CD4-positive, alpha-beta T cell treated with Interferon gamma for 1 hour (primary cell): ENCODE results near the gene KIAA1217.
"Not testable (repeated sequence)": the region's sequence is repeated elsewhere in the genome, so short reads cannot be mapped to it uniquely, and the experiment has no call there.

Experiments used
- DNase-seq: peaks from one replicate; pipeline ENCODE4 v3.0.0-alpha.2; 2020

KIAA1217 gene

DNA sequence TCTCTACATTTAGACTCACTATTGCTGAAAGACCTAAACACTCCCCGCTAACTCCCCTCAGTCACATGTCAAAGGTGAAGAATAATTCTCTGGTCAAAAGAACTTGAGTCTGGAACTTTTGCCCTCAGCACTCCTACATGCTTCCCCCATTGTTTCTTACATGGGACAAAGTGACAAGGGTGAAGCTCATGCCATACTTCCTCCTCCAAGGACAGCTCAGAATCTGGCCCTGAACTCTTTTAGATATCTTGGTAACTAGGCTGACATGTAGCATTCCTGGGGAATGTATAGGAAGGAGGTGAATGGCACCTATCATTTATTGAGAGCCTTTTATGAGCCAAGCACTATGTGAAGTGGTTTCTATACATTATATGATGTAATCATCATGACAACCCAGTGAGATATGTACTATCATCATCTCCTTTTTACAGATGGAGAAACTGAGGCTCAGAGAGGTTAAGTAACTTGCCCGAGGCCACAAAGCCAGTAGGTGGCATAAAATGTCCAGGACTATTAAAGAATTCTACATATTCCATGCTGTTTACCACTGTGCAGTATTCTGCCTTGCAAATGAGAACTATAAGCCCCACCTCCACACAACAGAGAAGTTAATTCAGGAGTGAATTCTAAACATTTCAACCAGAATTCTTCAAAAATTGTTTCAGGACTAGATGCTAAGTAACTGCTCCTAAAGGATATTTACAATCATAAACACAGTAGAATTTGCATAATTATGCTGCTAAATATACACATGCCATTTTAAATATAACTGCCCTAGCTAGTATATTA lies 268.2 kb downstream of the KIAA1217 start:
- DNase-seq, result no peak

DNA sequence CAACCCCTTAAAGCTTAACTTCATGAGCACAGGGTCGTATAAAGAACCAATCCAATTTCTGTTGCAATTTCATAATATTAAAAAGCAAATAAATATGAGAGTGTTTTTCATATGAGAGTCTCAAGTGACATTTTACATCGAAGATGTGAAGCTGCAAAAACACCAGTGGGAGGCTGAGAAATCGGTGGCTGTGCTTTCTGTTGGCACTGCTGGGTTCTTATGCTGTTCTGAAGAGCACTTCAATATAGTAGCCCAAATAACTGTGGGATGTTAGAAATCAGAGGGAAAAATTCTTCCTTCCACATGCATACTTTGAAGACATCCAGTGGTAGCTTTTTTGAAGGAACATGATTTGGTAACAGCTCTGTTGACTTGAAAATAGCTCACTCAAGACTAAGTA lies 269.0 kb downstream of the KIAA1217 start:
- DNase-seq, result no peak

DNA sequence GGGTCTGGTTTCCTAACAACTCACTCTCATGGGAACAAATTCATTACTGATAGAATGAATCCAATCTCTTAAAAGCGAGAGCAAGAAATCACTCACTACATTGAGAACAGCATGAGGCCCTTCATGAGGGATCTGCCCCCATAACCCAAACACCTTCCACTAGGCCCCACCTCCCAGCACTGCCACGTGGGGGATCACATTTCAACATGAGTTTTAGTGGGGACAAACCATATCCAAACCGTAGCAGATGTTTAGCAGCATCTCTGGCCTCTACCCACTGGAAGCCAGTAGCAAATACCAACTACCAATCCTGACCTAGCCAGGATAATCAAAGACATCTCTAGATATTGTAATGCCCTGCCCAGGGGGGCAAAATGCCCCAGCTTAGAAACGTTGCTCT lies 270.9 kb downstream of the KIAA1217 start:
- no peak for DNase-seq

DNA sequence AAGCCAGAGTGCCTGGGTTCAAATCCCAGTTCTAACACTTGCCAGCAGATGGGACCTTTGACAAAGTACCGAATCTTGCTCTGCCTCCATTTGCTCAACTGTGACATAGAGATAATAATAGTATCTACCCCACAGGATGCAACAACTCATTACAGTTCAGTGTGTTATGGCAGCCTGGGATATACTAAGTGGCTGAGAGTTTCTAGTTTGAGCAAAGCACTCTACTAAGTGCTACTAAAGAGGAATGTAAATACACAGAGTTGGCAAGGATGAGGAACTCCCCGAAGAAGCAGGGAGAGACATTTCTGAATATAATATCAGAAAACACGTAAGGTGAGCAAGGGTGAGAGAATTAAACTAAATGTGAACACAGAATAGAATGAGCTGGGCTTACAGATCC lies 271.5 kb downstream of the KIAA1217 start:
- no peak for DNase-seq

DNA sequence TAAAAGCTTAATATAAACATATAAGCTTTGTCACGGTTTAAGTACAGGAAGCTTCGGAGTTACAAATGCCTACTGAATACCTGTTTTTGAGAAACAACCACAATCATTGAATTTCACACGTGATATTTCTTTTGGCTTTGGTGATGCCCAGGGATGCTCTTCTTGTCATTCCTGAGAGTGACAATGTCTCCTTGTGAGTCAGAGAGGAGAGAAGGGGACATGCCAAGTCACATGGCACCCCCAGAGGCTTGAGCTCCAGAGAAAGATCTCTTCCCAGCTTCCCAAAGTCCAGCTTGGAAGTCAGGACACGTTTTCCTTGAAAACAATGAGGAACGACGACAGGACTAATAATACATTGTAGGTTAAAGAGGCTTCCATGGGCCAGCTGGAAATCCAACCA lies 272.3 kb downstream of the KIAA1217 start:
- DNase-seq, result no peak

DNA sequence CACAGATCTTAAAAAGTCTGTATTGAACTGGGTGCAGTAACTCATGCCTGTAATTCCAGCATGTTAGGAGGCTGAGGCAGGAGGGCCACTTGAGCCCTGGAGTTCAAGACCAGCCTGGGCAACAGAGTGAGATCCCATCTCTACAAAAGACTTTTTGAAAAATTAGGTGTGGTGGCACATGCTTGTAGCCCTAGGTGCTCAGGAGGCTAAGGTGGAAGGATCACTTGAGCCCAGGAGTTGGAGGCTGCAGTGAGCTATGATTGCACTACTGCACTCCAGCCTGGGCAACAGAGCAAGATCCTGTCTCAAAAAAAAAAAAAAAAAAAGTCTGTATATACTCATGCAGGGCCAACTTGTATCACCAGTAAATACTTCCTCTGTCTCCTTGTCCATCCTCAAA lies 273.8 kb downstream of the KIAA1217 start:
- DNase-seq, result not testable (repeated sequence)

DNA sequence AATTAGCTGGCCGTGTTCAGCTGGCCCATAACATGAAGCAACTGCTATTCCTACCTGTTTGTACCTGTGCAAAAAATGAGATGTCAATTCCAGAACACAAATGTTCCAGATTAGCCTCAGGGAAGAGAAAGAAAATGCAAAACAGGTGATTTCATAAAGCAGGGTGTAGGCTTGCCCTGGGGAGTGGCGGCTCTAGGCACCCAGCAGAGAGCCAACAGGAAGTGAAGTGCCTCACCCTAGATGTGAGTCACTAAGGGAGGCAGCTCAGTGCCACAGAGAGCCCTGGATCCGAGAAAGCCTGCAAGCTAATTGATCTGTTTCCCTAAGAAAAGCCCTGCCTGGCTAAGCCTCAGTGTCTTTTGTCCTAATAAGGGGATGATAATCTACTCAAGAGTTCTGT lies 274.8 kb downstream of the KIAA1217 start:
- DNase-seq, result no peak

DNA sequence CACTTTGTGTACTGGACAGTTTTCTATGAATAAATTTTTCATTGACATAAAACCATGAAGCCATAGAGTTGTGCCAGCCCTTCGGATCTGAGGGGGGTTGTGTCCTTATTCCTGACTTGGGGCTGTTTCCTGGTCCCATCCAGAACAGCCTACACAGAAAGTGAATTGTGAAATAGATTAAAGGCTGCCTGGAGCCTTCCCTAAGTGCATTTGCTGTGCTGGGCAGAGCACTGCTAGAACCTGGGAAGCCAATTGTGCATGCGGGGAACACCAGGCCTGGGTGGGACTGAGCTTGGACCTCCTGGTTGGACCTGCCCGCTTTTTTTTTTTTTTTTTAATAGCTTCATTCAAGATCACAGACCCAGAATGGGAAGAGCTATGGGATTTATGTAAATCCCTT lies 275.8 kb downstream of the KIAA1217 start:
- no peak for DNase-seq

DNA sequence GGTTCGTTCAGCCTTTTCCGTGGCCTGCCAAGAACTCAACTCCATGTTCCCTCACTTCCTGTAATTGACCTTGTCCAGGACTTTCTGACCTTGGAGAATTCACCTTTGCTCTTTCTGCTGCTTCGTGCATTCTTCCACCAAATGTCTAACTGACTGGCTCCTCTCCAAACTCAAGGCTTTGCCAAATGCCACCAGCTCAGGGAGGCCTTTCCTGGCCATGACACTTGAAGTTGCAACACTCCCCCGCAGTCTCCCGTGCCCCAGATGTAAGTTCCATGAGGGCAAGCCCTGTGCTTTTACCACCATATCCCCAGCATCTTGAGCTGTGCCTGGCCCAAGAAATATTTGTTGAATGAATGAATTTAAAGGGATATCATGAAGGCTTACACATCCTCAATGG lies 276.4 kb downstream of the KIAA1217 start:
- no peak for DNase-seq

DNA sequence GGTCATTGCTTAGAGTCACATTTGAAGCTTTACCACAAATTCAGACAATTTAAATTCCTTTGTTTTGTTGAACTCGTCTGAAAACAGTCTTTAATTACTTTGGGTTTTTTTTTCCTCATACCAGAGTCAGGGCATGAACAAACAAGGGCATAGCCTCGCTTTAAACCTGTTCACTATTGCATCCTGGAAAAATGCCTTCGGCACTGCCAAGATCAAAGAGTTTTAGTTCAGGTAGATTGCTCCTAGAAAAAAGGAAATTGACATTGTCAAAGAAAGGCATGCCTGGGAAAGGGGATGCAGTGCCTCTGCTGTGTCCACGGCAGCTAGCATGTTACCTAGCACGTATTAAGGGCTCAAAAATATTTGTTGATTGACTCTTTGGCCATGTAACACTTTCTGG lies 279.7 kb downstream of the KIAA1217 start:
- DNase-seq, result no peak

DNA sequence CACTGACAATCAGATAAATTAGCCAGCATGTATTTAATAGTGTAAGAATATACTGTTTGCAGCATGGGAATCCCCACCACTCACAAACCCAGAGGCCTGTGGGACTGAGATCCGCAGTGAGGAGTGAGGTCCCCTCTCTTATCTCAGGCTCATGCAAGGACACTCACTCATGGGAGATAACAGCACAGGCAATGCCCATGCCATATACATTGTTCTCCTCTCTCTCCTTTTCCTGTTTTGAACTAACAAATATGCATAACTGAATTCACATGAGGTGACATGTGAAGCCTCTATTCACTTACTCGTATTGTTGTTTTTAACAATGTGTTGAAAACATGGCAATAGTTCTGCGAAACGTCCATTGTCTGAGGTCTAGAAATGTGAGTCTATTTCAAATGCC lies 284.2 kb downstream of the KIAA1217 start:
- DNase-seq, result no peak

DNA sequence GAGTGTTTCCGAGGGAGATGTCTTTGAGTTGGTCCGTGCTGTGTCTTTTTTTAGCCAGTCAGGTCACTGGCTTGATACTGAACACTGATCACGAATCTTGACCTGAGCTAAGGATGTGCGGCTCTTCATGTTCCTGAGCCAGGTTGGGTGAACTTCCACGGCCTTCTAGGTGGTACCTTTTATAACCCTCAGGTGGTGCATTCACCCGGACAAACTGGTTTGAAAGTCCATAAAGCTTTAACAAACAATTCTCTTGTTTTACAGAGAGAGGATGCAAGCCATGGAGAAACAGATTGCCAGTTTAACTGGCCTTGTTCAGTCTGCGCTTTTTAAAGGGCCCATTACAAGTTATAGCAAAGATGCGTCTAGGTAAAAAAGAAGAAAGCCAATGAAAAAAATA lies 285.3 kb downstream of the KIAA1217 start:
- no peak for DNase-seq

DNA sequence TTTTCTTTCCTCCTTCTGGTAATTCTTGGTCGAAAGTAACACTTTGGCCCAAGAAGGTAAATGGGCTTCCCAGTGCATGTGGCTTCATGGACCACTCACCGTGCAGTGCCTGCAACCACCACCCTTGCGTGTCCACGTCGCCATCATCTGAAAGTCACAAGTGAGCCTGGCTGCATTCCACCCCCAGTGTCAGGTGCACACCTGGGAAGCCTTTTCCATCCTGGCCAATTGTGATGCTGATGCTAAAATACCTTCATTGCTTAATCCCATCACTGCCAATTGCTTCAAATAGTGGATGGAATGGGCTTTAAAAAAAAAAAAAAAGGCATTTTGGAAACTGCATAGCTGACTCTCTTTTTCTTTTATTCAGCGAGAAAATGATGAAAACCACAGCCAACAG lies 285.8 kb downstream of the KIAA1217 start:
- DNase-seq, result no peak

DNA sequence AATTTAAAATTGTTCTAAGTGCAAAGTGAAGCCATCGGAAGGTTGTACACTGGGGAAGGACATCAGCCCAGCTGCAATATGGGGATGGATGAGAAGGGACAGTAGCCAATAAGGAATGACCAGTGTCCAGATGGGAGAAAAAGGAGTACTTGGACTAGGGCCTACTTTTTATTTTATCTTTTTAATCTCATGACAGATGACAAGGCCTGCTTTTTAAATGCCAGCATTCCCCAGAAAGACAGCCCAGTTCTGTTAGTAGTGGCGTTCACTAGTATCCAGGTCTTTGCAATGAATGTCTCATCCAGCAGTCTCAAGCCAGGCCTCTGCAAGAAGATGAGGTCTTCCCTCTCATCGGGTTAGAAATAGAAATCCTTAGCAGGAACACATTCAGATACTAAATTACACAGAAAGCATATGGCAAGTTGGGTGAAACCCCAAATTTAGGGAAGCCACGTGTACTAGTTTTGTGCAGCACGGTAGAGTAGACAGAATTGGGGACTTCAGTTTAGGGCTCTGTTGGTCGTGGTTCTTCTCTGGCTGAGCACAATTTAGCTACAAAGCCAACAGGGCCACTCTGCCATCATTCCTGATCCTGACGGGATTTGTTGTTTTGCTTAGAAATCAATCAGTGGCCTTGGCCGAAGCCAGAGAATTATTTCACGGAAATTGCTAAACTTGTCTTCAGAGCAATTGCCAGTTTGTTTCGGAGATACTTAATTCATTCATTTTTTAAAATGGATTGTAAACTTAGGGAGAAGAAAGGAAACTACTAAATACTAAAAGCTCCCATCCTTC lies 286.9 kb downstream of the KIAA1217 start:
- no peak for DNase-seq

DNA sequence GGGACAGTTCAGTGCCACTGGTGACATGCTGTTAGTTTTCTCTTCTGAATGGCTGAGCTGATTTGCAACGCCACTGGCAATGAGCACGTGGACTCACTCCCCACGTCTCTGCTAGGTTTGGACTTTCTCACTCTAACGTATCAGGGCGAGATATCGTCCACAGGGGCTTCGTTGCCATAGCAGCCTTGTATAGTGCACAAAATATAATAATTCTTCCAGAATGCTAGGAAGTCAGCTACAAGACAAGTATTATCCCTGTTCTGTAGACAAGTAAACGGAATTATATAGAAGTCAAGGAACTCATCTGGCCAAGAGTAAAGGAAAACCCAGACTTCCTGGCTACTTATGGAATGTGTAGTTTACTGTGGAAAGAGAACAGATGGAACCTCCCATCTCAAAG lies 288.0 kb downstream of the KIAA1217 start:
- no peak for DNase-seq

DNA sequence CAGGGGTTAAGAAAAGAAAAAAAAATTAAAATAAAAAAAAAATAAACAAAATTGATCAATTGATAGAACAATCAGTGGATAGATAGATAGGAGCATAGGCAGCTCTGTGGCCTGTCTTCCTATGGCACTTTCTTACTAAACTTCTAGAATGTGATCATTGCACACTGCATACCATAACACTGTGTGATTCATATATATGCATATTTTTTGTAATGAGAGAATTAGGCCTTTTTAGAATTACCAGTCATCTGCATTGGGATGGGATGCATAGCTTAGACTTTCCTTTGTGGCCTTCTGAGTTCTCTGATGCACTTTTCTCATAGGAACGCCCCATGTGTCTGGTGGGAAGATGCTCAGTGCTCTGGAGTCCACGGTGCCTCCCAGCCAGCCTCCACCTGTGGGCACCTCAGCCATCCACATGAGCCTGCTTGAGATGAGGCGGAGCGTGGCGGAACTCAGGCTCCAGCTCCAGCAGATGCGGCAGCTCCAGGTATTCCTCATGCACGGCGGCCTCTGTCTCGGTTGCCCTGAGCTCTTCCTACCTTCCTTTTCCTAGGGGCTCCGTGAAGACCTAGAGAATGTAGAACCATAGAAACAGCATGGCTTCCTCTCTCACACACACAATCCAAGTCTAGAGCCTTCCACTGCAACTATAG lies 292.2 kb downstream of the KIAA1217 start:
- DNase-seq, result no peak

DNA sequence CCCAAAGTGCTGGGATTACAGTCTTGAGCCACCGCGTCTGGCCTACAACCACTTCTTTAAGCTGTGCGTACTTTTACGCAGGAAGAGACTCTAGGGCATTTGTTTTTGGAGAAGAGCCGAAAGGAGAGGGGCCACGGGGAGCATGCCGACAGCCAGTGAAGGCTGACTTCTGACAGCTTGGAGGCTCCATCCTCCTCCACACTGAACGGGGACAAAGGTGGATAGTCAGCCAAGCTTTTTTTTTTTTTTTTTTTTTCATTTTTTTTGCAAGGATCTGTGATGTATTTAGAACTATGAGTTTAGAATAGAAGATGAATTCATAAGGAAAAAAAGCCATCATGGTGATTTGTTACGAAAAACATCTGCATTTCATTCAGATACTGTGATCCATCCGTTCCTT lies 293.1 kb downstream of the KIAA1217 start:
- no peak for DNase-seq

DNA sequence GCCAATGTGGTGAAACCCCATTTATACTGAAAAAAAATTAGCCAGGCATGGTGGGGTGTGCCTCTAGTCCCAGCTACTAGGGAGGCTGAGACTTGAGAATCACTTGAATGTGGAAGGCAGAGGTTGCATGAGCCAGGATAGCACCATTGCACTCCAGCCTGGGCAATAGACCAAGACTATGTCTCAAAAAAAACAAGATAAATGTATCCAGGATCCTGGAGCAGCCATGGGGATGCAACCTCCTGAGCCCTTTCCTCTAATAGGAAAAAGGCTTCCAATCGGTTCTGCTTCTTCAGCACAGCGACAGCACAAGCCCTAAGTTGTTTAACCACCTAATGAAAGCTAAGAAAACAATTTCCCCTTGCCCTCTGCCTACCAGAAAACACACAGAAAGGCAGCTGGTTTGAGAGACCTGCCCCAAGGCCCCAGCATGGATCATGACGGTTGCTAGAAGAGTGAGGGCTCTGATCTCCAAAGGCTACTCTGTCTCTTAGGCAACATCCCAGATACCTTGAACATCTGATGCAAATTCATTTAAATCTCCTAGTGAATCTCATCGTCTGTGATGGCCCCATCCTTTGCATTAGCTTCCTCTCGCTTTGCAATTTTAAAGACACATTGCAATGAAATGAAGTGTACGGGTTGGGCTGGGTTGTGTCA lies 294.0 kb downstream of the KIAA1217 start:
- DNase-seq, result no peak

DNA sequence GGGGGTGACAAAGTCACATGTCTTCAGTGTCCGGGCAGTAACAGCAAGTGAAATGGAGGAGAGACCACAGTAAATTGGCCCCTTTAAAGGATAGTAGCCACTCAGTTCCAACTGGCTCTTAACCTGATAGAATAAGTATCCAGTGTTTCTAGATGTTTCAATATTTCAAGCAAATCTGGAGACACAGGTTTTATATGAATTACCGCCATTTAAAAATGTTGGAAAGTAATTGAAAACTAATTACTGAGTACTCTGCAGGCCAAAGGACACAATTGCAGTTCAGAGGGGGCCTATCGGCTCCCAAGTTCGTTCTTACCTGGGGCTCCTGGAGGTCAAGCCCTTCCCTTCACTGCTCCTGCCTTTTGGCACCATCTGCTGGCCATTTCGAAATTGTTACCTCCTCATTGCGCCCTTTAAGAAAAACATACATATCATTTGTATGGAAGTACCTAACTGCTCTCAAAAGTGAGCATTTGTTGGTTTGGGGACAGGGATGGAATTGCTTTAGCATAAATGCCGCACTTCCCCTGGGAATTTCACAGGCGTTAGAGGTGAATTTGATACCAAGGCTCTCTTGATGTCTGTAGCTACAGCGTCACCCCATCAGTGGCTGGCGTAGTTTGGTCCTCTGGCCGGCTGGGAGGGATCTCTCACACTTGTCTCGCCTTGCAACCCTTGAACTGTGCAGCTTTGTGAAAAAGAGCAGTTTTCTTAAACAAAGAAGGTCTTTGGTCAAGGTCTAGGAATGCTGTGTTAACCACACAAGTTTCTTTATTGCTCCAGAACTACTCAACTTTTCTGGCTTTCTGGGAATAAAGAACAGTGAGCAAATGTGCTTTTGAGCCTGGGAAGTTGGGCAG lies 294.8 kb downstream of the KIAA1217 start:
- no peak for DNase-seq

DNA sequence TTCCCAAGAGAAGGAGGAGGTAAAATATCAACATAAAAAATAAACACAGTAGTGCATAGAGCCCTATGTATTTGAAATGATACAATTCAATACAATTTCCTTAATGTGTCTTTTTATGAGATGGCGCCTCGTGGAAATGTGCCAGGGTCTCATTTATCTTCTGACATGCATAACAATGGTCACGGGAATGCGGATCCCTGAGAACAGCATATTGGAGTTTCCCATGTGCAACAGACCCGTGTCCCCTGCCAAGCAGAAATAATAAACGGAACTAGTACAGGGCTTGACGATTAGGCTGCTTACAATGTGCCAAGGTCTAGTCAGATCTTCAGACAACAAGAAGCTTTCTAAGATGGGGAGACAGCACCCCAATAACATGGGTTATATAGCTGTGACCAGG lies 296.8 kb downstream of the KIAA1217 start:
- DNase-seq, result no peak

DNA sequence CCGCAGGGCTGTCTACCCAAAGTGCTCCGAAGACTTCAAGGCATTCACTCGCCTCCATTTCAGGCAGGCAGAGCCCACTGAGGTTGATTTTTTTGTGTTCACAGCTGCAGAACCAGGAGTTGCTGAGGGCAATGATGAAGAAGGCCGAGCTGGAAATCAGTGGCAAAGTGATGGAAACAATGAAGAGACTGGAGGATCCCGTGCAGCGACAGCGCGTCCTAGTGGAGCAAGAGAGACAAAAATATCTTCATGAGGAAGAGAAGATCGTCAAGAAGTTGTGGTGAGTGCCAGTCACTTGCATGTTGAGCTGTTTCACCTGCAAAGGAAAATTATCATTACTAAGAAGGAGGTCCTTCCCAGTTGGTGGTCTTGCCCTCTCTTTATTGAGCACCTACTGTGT lies 304.2 kb downstream of the KIAA1217 start:
- no peak for DNase-seq

DNA sequence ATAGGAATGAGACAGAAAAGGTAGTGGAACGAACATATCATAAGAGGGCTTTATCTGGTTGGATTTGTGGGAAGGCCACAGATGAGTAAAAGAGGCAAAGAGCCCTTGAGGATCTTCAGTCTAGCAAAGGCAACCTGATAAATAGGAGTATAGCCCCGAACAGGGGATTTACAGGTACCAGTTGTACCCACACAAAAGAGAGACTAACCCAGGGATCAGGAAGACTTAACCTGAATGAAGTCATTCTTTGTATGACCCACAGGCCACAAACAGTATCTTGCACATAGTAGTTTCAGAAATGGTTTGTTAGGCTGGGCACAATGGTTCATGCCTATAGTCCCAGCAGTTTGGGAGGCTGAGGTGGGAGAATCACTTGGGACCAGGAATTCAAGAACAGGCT lies 306.5 kb downstream of the KIAA1217 start:
- DNase-seq, result no peak
